ENCODE data around the gene CYP2C19.

- TF ChIP-seq SIN3A (IDR thresholded peaks at IDR 0.05; ENCODE audit: borderline replicate concordance, insufficient read depth, low read length), result no peak
- TF ChIP-seq, protein P1, sequence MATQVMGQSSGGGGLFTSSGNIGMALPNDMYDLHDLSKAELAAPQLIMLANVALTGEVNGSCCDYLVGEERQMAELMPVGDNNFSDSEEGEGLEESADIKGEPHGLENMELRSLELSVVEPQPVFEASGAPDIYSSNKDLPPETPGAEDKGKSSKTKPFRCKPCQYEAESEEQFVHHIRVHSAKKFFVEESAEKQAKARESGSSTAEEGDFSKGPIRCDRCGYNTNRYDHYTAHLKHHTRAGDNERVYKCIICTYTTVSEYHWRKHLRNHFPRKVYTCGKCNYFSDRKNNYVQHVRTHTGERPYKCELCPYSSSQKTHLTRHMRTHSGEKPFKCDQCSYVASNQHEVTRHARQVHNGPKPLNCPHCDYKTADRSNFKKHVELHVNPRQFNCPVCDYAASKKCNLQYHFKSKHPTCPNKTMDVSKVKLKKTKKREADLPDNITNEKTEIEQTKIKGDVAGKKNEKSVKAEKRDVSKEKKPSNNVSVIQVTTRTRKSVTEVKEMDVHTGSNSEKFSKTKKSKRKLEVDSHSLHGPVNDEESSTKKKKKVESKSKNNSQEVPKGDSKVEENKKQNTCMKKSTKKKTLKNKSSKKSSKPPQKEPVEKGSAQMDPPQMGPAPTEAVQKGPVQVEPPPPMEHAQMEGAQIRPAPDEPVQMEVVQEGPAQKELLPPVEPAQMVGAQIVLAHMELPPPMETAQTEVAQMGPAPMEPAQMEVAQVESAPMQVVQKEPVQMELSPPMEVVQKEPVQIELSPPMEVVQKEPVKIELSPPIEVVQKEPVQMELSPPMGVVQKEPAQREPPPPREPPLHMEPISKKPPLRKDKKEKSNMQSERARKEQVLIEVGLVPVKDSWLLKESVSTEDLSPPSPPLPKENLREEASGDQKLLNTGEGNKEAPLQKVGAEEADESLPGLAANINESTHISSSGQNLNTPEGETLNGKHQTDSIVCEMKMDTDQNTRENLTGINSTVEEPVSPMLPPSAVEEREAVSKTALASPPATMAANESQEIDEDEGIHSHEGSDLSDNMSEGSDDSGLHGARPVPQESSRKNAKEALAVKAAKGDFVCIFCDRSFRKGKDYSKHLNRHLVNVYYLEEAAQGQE (IDR thresholded peaks at IDR 0.05; ENCODE audit: insufficient read depth in 1 of 2, low read depth in 2 of 2, low read length in 2 of 2), result no peak
Measured at GRCh38 chr10:94878649-94879048, 116.2 kb downstream of the CYP2C19 start.

Data from PFSK-1 (cell line).